Osteoblast (primary cell): ENCODE data around the gene PANK1. TPM values are rescaled to one million over a fixed set of nuclear protein-coding genes. Genes with fewer than 3 reads are reported as not detected.

Experiments
- DNase-seq: peaks from one replicate; pipeline ENCODE4 v3.0.0; 2011; ENCODE audit warnings: low spot score, mixed read lengths; ENCODE audit not compliant: insufficient read length; ENCODE audit errors: missing footprints
- H2AFZ ChIP-seq: 2 replicates; pipeline ENCODE4 v1.6.0; 2011; ENCODE audit warnings: mild to moderate bottlenecking, low read length
- H3K27ac ChIP-seq: 2 replicates; pipeline ENCODE4 v1.5.1; 2011; ENCODE audit warnings: mild to moderate bottlenecking, low read depth, low read length, moderate library complexity
- H3K27me3 ChIP-seq: 2 replicates; pipeline ENCODE4 v1.6.0; 2012; ENCODE audit warnings: mild to moderate bottlenecking, control low read depth, inconsistent platforms, low read length, moderate library complexity; ENCODE audit not compliant: insufficient read depth
- H3K36me3 ChIP-seq: 2 replicates; pipeline ENCODE4 v1.5.1; 2011; ENCODE audit warnings: mild to moderate bottlenecking, low read length, control low read depth, moderate library complexity; ENCODE audit not compliant: insufficient read depth
- H3K4me1 ChIP-seq: 2 replicates; pipeline ENCODE4 v1.5.1; 2011; ENCODE audit warnings: mild to moderate bottlenecking, low read length, control low read depth, moderate library complexity; ENCODE audit not compliant: insufficient read depth
- H3K4me2 ChIP-seq: 2 replicates; pipeline ENCODE4 v1.6.0; 2011; ENCODE audit warnings: mild to moderate bottlenecking, low read length; ENCODE audit not compliant: insufficient read depth
- H3K4me3 ChIP-seq: fragments of 200-600 bp; sonication (generic); 3 replicates; pipeline ENCODE4 v1.5.1; 2012; ENCODE audit warnings: mild to moderate bottlenecking, low read length, inconsistent platforms; ENCODE audit not compliant: insufficient read depth
- H3K79me2 ChIP-seq: 2 replicates; pipeline ENCODE4 v1.6.0; 2012; ENCODE audit warnings: mild to moderate bottlenecking, low read length, control low read depth, inconsistent platforms; ENCODE audit not compliant: insufficient read depth
- H3K9me3 ChIP-seq: 2 replicates; pipeline ENCODE4 v1.5.1; 2011; ENCODE audit warnings: low read depth, low read length, control low read depth
- H4K20me1 ChIP-seq: 2 replicates; pipeline ENCODE4 v1.6.0; 2012; ENCODE audit warnings: mild to moderate bottlenecking, low read length, control low read depth; ENCODE audit not compliant: insufficient read depth
- CTCF ChIP-seq: IDR thresholded peaks from 2 replicates; pipeline ENCODE4 v1.5.1; 2011; ENCODE audit warnings: mild to moderate bottlenecking, low read depth, low read length, moderate library complexity; ENCODE audit errors: extremely low read depth
- total RNA-seq: library from RNA; depleted of rRNA; stranded (reverse); fragments of >200 nt; gene quantifications from 2 replicates; pipeline ENCODE4 v1.2.3, GENCODE V29; 2012

The PANK1 gene
- total RNA-seq, 1 donor, result 5.8 TPM

GRCh38 chr10:89615112-89615511 lies 29.9 kb downstream of the PANK1 start:
- Histone ChIP-seq H3K4me1 (no peaks in the 10 kb centered on the region), H4K20me1 (no peaks in the 10 kb centered on the region), H3K36me3 (peaks cover 8% of the 10 kb centered on the region), H3K4me2 (no peak overlapping the region), H3K27ac (no peak overlapping the region), H2AFZ (no peak overlapping the region), H3K9me3 (no peaks in the 10 kb centered on the region), H3K4me3 (no peak overlapping the region), H3K79me2 (no peaks in the 10 kb centered on the region), H3K27me3 (no peaks in the 10 kb centered on the region)
- TF ChIP-seq CTCF, result no peak
- DNase-seq, result no peak

DNA sequence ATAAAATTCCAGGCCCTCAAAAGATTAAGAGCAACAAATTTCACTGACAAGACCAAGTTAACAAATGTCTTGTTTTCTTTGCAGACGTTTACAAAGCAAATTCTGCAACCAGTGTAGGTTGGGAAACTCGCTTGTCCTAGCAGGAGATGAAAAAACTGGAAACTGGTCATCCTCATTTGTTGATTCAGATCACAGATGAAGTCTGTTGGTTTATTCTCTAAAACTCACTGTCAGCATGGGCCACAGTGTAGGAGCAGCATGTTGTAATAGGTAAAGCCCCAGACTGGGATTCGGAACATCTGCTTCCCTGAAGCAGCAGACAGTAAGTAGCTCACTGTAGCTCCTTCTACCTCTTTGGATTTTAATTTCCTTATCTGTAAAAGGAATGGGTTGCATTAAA lies 31.5 kb downstream of the PANK1 start:
- no peak overlapping the region for H3K4me2 ChIP-seq
- DNase-seq, result no peak
- H3K27me3 ChIP-seq, result no peaks in the 10 kb centered on the region
- H4K20me1 ChIP-seq, result no peaks in the 10 kb centered on the region
- H3K27ac ChIP-seq, result no peak overlapping the region
- no peak for TF ChIP-seq CTCF
- H2AFZ ChIP-seq, result no peak overlapping the region
- no peaks in the 10 kb centered on the region for H3K4me1 ChIP-seq
- H3K79me2 ChIP-seq, result no peaks in the 10 kb centered on the region
- H3K4me3 ChIP-seq, result no peak overlapping the region
- no peaks in the 10 kb centered on the region for H3K9me3 ChIP-seq
- H3K36me3 ChIP-seq, result peaks cover 8% of the 10 kb centered on the region

DNA sequence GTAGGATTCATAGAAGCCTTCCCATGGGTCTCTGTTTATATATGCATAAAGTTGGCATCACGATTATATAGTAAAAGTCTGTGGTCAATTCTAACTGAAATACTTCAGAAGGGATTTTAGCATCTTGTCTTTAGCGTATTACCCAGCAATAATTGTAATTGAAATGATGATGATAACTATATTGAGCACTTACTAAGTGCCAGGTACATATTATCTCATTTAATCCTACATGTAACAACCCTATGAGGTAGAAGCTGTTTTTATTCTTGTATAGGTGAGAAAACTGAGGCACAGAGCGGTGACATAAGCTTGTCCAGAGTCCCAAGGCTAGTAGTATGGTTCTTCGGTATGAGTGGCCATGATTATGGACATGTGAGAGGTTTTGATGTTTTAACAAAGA lies 33.8 kb downstream of the PANK1 start:
- no peak overlapping the region for H3K4me2 ChIP-seq
- H3K27ac ChIP-seq, result no peak overlapping the region
- no peak overlapping the region for H3K4me3 ChIP-seq
- DNase-seq, result no peak
- no peaks in the 10 kb centered on the region for H4K20me1 ChIP-seq
- no peak for TF ChIP-seq CTCF
- no peak overlapping the region for H2AFZ ChIP-seq
- H3K79me2 ChIP-seq, result no peaks in the 10 kb centered on the region
- peaks cover 8% of the 10 kb centered on the region for H3K36me3 ChIP-seq
- H3K4me1 ChIP-seq, result no peaks in the 10 kb centered on the region
- H3K27me3 ChIP-seq, result no peaks in the 10 kb centered on the region
- no peaks in the 10 kb centered on the region for H3K9me3 ChIP-seq

DNA sequence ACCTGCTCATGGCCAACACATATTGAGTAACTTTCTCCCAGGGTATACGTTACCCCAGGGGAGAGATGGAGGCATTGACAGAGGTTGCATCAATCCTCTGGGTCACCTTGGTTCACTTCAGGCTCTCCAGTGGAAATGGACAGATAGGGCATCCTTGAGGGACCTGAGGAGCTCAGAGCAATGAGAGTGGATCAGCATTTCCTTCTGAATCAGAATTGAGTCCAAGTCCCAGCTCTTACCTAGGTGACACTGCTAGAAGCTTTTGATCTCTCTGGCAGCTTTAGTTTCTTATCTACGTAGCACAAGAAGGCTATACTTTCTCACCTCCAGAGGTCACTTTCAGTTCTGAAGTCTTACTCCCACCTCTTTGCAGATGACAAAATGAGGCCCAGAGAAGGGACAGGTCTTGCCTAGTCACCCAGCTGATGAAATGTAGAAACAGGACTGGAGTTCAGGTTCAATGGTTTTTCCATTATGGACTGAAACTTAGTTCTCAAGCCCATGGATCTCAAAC lies 35.2 kb downstream of the PANK1 start:
- TF ChIP-seq CTCF, result no peak

More for the DNA sequence above, 35.2 kb downstream of the PANK1 start:
- Histone ChIP-seq H3K4me3 (no peak overlapping the region), H3K79me2 (no peaks in the 10 kb centered on the region), H3K4me1 (no peaks in the 10 kb centered on the region), H2AFZ (no peak overlapping the region), H4K20me1 (no peaks in the 10 kb centered on the region), H3K9me3 (no peaks in the 10 kb centered on the region), H3K27me3 (no peaks in the 10 kb centered on the region), H3K36me3 (peaks cover 8% of the 10 kb centered on the region), H3K27ac (no peak overlapping the region), H3K4me2 (no peak overlapping the region)
- DNase-seq, result no peak
